ENCODE measurements around the gene SYPL1.

SYPL1 gene

DNA sequence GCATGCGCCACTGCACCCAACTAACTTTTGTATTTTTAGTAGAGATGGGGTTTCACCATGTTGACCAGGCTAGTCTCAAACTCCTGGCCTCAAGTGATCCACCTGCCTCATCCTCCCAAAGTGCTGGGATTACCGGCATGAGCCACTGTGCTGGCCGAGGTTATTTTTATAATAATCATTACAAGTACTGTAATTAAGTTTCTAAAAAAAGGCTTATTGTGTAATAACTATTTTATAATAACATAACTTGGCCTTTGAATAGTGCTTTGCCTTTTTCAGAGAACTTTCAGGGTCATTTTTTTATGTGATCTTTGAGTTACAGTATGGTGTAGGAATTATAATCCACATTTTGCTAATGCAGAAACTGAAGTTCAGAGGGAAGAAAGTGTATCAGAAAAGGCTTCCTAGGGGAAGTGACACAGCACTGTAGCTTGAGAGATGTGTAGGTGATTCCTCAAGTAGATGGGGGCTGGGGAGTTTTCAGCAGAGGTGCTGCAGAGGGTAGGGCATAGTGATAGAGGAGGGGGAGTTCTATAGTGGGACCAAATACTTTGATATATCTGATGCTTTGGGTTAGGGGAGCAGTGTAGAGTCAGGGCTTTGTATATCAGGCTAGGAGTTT, 9.2 kb upstream of the SYPL1 start:
- DNase-seq (ENCODE audit: low read depth): no peak

DNA sequence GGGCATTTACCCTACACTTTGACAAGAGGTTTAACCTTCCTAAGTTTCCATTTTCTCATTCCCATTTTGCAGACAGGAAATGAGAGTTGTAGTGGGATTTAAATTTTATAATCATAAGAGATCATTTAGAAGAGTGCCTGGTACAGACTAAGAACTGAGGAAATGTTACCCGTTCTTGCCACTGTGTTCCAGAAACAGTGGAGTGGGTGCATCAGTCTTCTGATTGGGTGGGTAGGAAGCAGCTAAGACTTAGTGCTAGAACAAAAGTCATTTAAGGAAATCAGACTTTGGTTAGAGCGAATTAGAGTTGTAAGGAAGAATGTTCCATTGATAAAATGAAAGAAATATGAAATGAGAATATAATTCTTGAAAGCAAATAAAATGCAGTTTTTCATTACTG, 8.4 kb upstream of the SYPL1 start:
- DNase-seq (ENCODE audit: low read depth): no peak

DNA sequence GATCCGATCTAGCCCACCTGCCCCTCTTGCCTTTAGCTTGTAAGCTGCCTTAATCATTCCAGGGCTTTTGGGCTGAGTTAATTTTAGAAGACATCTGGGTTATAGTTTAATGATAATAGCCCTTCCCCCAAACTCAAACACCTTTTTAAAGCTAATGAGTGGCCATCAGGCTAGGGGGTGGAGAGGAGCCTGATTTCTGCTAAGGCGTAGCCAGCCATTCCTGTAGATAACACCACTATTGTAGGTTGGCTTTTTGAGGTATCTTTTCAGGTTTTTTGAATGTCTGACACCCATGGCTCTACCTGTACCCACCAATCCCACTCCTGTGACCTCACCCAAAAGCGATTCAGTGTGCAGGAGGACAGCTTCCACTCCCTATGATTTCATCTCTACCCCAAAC, 7.6 kb upstream of the SYPL1 start:
- no peak for DNase-seq (ENCODE audit: low read depth)

DNA sequence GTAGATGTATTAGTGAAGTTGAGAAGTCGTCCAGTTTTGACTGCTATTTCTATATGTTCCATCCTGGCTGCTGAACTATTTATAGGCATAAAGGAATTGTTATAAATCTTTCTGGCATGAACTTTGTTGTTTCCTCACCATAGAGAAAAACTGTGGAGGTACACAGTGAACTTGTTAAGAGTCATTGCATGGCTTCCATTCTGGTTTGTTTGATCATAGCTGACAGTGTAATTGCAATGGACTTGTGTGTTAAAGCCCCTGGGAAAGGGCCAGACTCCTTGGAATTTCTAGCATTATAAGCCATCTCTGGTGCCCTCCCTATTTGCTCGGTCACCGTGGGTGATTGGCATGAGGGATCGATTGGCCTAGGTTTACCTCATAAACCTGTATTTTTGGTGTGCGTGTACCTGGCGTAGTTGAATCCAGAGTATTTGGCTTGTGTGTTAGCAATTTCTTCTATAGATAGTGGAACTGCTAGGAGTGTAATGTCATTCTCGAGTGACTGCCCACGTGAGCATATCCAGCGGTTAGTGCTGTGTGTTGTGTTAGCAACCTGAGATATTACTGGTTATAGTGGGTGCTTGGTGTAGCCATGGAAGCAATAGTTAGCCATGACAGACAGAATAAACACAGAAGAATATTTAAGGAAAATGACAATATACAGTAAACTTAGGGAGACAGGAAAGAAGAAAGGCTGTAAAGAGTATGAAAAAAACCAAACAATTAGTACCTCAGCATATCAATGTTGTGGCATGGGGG, 5.9 kb upstream of the SYPL1 start:
- DNase-seq (ENCODE audit: low read depth): no peak

DNA sequence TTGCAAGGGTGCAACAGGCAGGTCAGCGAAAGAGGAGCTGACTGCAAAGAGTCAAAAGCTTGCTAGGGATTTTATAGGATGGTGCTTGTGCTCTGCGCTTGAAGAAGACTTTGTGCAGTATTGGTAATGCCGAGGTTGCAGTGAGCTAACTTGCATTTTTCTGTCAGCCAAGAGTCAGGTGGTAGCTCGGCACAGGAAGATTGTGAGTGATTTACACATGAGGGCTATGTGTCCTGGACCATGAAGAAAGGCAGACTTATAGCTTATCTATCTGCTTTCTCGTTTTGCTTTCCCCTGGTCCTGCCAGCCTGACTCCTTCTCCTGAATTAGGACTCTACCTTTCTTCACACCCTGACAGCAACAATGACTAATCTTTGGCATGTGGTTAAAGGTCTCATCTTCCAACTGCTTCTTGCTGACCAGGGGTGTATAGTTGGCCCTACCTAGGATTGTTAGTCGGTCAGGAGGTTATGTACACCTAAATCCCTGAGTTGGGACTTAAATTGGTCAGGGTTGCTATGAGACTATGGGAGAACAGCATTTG, 4.1 kb upstream of the SYPL1 start:
- DNase-seq (ENCODE audit: low read depth): no peak

DNA sequence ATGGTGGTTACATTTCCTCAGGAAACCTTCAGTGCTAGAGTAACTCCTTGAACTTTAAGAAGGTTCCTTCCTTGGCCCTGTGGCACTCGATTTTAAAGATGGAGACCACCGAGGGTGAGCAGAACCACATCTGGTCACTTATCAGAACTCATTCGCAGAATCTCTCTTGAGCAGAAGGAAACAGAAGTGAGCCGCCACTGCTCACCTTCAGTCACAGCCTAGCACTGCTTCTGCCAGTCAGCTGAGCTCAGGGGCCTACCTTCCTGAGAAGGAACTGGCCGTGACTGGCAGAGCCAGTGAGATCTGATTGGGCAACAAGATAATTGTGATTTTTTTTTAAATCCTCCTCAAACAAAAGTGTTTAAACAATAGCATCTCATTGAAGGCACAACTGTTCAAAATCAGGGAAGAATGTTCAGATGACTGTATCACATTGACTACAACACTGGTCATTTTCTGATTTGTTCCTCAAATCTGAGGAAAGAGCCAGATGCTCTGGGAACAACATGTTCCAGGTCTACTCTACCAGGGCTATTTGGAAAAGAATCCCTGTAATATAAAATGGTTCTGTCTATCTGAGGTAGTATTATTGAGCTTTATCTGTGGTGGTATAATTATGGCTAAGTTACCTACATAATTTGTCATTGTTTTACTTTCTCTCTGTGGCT, 2.7 kb upstream of the SYPL1 start:
- DNase-seq (ENCODE audit: low read depth): no peak

DNA sequence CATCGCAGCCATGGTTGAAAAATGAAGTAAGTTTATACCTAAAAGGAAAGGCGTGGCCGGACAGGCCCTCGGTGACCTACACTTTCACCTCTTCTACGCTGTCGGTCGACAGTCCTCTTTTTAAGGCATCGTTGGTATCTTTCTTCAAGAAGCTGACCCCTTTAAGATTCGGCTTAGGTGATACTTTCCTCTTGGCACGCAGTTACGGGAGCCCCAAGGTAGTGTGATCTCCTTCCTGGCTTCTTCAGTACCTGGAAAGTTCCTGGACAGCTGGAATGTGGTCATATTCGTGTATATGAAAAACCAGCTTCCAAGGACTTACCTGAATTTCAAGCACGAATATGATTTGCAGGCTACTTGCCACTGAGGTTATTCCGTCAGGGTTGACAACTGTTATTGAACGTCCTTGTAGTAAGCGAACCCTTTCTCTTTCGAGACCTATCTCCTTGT, 885 bp upstream of the SYPL1 start:
- DNase-seq (ENCODE audit: low read depth): no peak

DNA sequence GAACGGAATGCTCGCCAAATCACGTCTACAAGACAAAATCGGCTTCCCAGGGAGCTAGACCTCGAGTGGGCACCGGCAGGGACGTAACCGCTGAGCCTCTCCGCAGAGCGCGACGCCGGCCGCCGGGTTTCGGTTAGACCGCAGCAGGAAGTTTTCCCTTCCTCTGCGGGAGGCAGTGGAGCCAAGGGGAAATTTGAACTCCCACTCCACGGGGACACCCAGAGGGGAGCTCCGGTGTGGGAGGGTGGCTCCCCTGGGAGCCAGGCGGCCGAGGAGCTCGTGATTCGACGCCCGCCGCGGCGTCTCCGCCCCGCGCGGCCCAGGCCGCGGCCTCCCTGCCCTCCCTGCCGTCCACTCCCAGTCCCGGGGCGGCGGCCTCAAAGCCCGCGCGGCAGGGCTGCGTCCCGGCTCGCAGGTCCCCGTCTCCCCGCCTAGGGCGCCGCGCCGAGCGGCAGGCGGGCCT, 426 bp downstream of the SYPL1 start:
- no peak for DNase-seq (ENCODE audit: low read depth)

DNA sequence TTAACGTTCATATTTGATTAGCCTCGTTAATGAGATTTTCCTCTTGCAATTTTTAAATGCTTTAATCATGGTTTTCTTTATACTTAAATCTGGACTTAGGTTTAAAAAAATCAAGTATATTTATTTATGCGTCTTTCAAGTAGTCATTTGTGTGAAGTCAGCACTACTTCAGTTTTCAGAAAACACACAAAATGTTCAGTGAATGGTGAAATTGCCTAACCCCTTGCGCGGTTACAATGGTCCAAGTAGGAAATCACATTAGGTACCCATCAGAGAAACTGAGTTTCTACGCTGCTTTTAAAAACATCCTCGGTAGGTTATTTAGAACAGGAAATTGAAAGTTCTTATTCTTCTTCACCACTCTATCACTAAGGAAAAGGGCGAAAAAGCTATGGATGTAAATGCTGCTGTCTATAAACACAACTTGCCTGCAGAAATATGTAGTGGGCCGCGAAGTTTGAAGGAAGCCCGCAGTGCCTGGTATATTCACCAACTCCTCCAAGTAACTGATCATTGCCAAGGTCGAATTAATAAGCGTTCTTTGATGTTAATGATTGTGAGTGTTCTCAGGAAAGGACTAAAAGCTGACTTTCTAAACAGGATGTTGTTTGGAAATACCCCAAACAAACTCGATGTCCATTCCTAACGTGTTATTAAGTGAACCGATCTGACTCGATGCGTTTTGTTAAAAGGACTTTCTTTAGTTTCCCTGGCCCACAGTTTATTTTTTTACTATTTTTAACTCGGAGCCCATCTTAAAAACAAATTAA, 1.0 kb downstream of the SYPL1 start:
- DNase-seq (ENCODE audit: low read depth): no peak

DNA sequence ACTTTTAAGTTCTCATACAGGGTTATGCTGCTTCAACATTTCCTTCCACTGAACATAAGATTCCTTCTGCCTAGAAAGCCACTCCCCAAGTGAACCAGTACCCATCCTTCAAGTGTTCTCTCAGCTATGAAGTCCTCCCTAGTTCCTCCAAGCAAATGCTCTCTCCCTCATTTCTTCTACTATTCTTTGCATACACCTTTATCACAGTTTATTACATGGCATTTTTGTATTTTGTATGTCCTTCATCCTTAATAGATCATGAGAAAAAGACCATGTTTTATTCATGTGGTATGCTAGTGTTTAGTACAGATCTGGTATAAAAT, 1.9 kb downstream of the SYPL1 start:
- no peak for DNase-seq (ENCODE audit: low read depth)

DNA sequence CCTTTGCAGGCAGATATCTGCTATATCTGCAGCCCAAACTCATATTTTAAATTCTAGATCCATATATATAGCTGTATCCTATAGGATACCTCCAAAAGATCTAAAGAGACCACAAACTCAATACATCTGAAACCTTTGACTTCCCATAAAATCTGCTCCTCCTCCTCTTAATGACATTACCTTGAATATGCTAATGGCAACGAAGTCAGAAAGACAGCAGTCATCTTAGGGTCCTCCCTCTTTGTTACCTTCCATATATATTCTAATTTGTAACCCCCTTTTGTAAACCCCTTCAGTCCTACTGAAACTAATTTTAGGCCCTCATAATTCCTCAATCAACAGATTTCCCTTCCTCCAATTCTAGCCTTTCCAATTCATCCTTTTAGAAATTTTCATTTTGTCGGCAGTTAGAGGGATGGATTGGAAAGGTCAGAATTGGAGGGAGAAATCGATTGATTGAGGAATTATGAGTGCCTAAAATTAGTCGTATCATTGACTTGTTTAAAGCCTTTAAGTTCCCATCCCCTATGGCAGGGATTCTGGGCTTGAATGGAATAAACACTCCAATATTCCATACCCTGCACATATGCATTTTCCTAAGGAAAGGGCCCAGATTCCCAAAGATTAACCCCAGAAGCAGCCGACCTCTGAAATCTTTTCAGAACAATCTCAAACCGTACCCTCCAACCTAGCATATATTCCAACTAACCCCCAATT, 2.4 kb downstream of the SYPL1 start:
- no peak for DNase-seq (ENCODE audit: low read depth)

DNA sequence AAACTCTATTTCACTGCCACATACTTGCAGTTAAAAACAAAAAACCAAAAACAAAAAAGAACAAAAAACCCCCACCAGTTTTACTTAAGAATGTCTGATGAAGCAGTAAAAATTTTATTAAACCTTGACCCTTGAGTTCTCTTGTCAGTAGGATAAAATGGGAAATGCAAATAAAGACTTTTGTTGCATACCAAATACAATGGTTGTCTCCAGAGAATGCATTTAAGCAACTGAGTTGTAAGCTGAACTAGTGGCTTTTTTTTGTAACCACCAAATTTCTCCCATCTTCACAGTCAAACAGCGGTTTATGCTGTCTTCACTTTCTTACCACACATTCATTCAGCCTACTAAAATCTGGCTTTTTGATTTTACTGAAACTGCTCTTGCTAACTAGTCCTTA, 3.1 kb downstream of the SYPL1 start:
- no peak for DNase-seq (ENCODE audit: low read depth)

DNA sequence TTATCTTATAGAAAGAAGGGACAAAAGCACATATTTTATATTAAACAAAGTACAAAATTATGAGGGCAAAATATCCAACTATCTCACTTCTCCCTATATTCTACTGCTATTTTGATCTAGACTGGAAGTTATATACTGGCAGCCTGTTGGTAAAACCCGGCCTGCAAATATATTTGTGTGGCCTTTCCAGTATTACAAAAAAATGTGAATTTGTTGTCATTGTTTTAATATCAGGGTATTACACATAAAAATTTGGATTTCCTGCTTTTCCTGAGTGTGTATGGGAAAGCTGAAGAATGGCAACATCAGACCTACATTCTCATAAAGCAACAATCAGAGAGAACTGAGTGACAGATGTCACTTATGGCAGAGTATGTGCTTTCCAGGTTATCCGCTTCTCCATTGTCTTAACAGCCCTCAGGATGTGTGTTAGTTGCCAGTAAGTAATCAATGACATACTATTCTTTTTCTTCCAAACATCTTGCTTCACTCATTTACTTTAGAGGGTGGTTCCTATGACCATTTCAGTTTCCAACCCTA, 7.3 kb downstream of the SYPL1 start:
- no peak for DNase-seq (ENCODE audit: low read depth)

DNA sequence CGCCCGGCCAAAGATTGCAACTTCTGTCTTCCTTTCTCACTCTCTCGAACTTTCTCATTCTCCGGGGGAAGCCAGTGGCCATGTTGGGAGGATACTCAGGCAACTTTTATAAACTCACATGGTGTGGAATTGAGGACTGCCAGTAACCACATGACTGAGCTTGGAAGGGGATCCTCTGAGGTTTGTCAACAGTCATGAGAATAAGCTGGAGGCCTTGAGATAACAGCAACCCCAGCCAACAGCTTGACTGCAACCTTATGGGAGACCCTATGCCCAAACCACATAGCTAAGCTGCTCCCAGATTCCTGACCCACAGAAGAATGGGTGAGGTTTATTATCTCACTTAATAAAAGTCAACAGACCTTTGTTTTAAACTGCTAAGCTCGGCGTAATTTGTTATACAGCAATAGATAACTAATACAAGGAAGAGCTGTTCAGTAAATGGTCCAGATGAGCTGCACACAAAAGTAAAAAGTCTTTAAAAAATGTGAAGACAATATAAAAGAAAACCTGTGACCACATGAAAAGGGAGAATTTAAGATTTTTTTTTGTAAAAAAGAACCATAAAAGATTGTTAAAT, 9.6 kb downstream of the SYPL1 start:
- DNase-seq (ENCODE audit: low read depth): no peak

DNA sequence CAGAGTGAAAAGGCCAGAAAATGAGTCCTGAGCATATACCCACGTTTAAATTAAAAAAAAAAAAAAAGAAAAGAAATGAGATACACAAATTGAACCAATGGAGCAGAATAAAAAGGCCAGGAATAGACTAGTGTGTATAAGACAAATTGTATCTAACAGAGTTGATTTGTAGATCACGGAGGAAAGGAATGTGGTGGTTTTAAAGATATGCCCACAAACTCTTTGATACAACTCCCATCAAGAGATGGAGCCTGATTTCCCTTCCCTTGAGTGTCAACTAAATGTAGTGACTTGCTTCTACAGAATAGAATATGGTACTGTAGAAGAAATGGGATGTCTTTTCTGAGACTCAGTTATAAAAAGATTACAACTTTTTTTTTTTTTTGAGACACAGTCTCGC, 10.4 kb downstream of the SYPL1 start:
- no peak for DNase-seq (ENCODE audit: low read depth)

DNA sequence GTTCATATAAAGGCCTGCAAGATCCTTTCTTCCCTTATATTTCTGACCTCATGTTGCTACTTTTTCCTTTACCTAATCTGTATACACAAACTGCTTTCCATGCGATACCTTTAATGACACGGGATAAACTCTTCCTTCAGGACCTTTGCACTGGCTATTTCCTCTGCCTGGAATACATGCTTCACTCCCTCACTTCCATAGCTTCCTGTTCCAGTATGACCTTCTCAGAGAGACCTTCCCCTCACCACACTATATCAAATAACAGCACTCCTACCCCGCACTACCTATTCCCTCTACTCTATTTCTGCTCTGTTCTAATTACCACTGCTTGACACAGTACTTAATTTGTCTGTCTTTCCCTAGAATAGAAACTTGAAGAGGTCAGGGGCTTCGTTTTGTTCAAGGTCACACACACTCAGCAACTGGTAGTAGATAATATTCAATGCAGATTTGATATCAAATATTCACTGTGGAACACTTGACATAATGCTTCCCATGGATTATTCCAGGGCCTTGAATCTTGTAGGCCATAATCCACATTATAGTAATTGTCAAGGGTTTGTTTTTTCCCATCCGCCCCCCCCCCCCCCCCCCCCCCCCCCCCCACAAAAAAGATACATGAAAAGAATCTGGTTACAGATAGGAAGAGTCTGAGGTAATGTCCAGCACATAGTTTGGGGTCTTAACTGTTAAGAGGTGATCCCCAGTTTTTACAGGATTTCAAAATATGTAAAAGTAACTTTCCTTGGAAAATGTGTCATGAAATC, 11.1 kb downstream of the SYPL1 start:
- DNase-seq (ENCODE audit: low read depth): no peak

DNA sequence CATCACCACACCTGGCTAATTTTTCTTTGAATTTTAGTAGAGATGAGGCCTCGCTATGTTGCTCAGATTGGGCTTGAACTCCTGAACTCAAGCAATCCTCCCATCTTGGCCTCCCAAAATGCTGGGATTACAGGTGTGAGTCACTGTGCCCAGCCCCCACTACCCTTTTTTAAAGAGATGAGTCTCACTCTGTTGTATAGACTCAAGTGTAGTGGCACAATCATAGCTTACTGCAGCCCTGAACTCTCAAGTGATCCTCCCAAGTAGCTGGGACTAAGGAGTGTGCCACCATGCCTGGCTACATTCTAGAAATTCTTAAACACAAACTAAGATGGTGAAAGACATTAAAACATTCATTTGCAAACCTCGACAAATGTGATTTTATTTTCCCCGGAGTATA, 12.6 kb downstream of the SYPL1 start:
- DNase-seq (ENCODE audit: low read depth): no peak

DNA sequence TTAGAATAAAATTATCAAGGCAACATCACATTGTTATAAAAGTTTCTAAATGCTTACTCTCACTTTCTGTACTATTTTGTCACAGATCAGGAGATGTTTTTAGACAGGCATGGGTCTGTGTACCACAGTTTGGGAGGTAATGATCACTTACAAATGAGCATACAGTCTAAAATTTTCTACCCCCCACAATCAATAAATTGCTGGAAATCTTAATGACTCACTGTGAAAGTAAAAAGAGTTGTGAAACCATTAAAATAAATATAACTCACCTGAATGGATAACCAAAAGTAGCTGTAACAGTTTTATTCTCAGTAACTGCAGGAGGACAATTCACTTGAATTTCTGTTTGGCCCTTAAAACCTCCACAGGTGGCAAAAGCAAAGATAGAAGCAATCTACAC, 13.2 kb downstream of the SYPL1 start:
- no peak for DNase-seq (ENCODE audit: low read depth)

DNA sequence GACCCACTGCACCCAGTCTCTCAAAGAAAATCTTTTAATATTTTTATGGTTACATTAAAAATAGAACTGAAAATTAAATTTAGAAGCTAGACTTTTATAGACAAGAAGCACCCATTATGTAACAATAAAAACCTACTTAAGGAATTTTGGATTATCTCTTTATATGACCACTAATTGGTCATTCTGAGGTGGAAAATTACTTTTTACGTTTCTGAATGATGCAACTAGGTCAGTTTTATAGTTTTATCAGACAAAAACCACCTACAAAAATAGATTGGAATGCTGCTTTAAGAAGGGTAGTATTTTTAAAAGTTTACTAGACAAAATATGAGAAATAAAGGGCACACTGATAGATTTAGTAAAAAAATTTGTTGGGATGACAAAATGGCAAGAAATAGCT, 16.5 kb downstream of the SYPL1 start:
- no peak for DNase-seq (ENCODE audit: low read depth)

DNA sequence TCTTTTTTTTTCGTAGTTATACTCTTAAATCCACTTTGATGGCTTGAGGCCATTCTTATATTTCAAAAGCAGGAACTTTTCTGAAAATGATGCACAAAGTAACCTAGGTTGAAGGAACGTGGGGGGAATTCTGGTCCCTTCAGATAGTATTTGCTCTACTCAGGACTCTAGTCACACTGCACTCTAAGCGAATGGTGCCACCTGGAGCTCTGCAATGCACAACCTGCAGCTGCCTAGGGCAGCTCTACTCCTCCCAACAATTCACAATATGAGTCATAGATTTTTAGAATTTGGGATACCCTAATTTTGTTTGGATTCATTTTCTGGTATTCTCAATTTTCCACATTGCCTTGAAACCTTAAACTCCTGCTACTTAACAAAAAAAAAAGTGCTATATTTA, 17.3 kb downstream of the SYPL1 start:
- no peak for DNase-seq (ENCODE audit: low read depth)

Measured in GM04503 (cell line).